Memory B cell (primary cell): ENCODE results near the gene PACS2.
A peak's percentile ranks its signal among the peaks of the same experiment; 100 is the strongest.

Experiments used
- ATAC-seq: fragments of 150-1000 bp; cut with Tn5 transposase; 2 replicates; pipeline ENCODE4 v1.10.0; 2021; ENCODE audit warnings: low read depth, mild to moderate bottlenecking, moderate library complexity
- DNase-seq, 2 donors: peaks; one replicate each; pipeline ENCODE4 v3.0.0; 2022; ENCODE audit warnings: low spot score in 2 of 2
- H3K27ac Mint-ChIP-seq: one replicate; pipeline ENCODE4 v1.8.0; 2022; ENCODE audit warnings: mild to moderate bottlenecking, moderate library complexity, mixed read lengths
- H3K27me3 Mint-ChIP-seq: one replicate; pipeline ENCODE4 v1.8.0; 2022; ENCODE audit warnings: mixed read lengths
- H3K36me3 Mint-ChIP-seq: one replicate; pipeline ENCODE4 v1.8.0; 2022; ENCODE audit warnings: mild to moderate bottlenecking, mixed read lengths
- H3K4me1 Mint-ChIP-seq: one replicate; pipeline ENCODE4 v1.8.0; 2022; ENCODE audit warnings: mixed read lengths
- H3K4me3 Mint-ChIP-seq: one replicate; pipeline ENCODE4 v1.8.0; 2022; ENCODE audit warnings: mild to moderate bottlenecking, moderate library complexity, mixed read lengths
- H3K9me3 Mint-ChIP-seq: one replicate; pipeline ENCODE4 v1.8.0; 2022; ENCODE audit warnings: mixed read lengths

Gene PACS2

DNA sequence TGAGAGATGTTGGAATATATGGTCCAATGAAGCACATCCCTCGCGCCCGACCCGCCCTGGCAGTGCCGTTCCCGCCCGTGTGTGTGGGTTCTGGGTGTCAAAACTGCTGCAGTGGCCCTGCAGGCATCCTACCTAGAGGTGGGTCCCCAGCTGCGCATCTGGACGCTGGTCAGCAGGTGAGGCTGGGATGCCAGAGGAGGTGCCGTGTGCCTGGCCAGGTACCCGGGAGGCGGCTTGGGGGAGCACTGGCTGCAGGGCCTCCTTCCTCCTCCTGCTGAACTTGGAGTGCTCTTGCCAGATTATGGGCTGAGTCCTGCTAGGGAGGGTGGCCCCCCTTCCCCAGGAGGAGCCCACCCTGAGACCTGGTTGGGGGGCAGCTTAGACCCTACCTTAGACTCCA lies 110.3 kb downstream of the PACS2 start:
- H3K4me3 Mint-ChIP-seq = no peak overlapping the region
- no peak overlapping the region for H3K27ac Mint-ChIP-seq

DNA sequence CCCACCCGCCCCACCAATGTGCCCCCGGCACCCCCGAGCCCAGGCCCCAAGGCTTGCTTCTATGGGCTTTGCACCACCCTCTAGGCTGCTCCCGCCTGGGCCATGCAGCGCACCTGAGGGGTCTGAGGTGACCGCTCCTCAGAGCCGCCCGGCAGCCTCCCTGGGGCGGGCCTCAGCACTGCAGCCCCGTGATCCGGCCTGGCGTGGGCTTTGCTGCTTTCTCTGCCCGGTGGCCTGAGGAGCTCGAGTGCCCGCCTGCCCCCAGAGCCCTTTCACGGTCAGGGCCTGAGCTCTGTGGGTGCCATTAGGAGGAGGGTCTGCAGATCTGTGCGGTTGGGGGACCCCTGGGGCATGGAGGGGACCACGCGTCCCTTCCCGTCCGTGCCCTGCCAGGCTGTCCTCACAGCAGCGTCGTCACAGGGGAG lies 111.3 kb downstream of the PACS2 start:
- H3K4me3 Mint-ChIP-seq = no peak overlapping the region
- H3K4me1 Mint-ChIP-seq = peaks cover 22% of the 10 kb centered on the region
- peaks cover 11% of the 10 kb centered on the region for H3K36me3 Mint-ChIP-seq
- H3K9me3 Mint-ChIP-seq = no peaks in the 10 kb centered on the region
- DNase-seq (no peak), ATAC-seq (no peak)
- H3K27me3 Mint-ChIP-seq = no peaks in the 10 kb centered on the region
- no peak overlapping the region for H3K27ac Mint-ChIP-seq

More for the DNA sequence above, 110.3 kb downstream of the PACS2 start:
- DNase-seq (no peak), ATAC-seq (no peak)
- H3K4me1 Mint-ChIP-seq = peaks cover 25% of the 10 kb centered on the region
- no peaks in the 10 kb centered on the region for H3K27me3 Mint-ChIP-seq
- H3K9me3 Mint-ChIP-seq = no peaks in the 10 kb centered on the region
- peaks cover 7% of the 10 kb centered on the region for H3K36me3 Mint-ChIP-seq

GRCh38 chr14:105426416-105427130 lies 112.0 kb downstream of the PACS2 start:
- peaks cover 16% of the 10 kb centered on the region for H3K4me1 Mint-ChIP-seq
- ATAC-seq (no peak), DNase-seq (no peak)
- no peak overlapping the region for H3K27ac Mint-ChIP-seq
- H3K36me3 Mint-ChIP-seq = peaks cover 15% of the 10 kb centered on the region
- H3K9me3 Mint-ChIP-seq = no peaks in the 10 kb centered on the region
- no peaks in the 10 kb centered on the region for H3K27me3 Mint-ChIP-seq
- no peak overlapping the region for H3K4me3 Mint-ChIP-seq

DNA sequence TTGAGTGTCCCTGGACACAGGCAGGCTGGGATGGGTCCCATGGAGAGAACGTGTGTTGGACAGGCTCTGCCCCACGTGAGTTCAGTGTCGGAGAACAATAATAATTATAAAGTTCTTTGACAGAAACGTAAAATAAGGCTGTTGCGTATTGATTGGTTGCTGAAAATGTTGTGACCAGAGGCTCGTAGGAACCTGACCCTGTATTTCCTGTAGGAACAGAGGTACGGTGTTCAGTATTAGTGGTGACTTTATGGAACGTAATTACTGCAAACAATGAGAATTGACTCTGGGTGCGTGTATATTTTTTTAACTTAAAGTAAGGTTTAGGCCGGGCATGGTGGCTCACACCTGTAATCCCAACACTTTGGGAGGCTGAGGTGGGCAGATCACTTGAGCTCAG lies 112.9 kb downstream of the PACS2 start:
- Mint-ChIP-seq H3K27ac (no peak overlapping the region), H3K9me3 (no peaks in the 10 kb centered on the region), H3K4me3 (no peak overlapping the region), H3K27me3 (no peaks in the 10 kb centered on the region), H3K4me1 (peaks cover 10% of the 10 kb centered on the region), H3K36me3 (peaks cover 15% of the 10 kb centered on the region)
- no peak for ATAC-seq
- DNase-seq = no peak

DNA sequence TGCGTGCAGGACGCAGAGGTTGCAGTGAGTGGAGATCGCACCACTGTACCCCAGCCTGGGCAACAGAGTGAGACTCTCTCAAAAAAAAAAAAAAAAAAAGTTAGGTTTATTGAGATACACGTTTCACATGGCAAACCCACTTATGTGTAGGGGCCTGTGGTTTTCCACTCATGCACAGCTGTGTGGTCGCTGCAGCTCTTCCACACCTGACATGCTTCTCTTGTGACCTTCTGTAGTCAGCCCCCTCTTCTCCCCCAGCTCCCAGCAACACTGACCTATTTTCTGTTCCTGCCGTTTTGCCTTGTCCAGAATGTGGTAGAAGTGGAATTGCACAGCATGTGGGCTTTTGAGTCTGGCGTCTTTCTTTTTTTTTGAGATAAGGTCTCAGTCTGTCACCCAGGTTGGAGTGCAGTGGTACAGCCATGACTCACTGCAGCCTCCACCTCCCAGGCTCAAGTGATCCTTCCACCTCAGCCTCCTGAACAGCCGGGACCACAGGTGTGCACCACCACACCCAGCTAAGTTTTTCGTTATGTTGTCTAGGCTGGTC lies 113.5 kb downstream of the PACS2 start:
- H3K36me3 Mint-ChIP-seq = peaks cover 15% of the 10 kb centered on the region
- no peak for ATAC-seq
- H3K9me3 Mint-ChIP-seq = no peaks in the 10 kb centered on the region
- H3K27ac Mint-ChIP-seq = no peak overlapping the region
- peaks cover 6% of the 10 kb centered on the region for H3K4me1 Mint-ChIP-seq
- DNase-seq = no peak
- no peak overlapping the region for H3K4me3 Mint-ChIP-seq
- no peaks in the 10 kb centered on the region for H3K27me3 Mint-ChIP-seq

- DNase-seq (no peak), ATAC-seq (no peak)
- H3K9me3 Mint-ChIP-seq = no peaks in the 10 kb centered on the region
- peaks cover 5% of the 10 kb centered on the region for H3K4me1 Mint-ChIP-seq
- H3K36me3 Mint-ChIP-seq = peaks cover 15% of the 10 kb centered on the region
- H3K27me3 Mint-ChIP-seq = no peaks in the 10 kb centered on the region
- H3K4me3 Mint-ChIP-seq = no peak overlapping the region
- no peak overlapping the region for H3K27ac Mint-ChIP-seq
Observed at GRCh38 chr14:105430042-105430441, 115.5 kb downstream of the PACS2 start.

DNA sequence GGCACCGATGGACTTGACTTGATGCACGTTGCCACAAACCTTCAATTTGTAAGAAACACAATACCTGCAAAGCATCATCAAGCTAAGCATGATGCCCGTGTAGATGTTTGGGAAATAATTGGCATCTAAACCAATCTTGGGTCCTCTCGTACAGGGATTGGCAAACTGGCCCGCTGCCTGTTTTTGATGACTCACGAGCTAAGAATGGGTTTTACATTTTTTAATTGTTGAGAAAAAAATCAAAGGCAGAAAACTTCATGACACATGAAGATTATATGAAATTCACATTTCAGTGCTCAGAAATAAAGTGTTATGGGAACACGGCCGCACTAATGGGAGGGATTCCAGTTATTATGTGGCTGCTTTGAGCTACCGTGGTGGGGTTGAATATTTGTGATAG lies 116.0 kb downstream of the PACS2 start:
- no peaks in the 10 kb centered on the region for H3K9me3 Mint-ChIP-seq
- H3K27ac Mint-ChIP-seq = no peak overlapping the region
- no peaks in the 10 kb centered on the region for H3K27me3 Mint-ChIP-seq
- DNase-seq (no peak), ATAC-seq (no peak)
- H3K4me3 Mint-ChIP-seq = no peak overlapping the region
- peaks cover 5% of the 10 kb centered on the region for H3K4me1 Mint-ChIP-seq
- H3K36me3 Mint-ChIP-seq = peaks cover 15% of the 10 kb centered on the region

DNA sequence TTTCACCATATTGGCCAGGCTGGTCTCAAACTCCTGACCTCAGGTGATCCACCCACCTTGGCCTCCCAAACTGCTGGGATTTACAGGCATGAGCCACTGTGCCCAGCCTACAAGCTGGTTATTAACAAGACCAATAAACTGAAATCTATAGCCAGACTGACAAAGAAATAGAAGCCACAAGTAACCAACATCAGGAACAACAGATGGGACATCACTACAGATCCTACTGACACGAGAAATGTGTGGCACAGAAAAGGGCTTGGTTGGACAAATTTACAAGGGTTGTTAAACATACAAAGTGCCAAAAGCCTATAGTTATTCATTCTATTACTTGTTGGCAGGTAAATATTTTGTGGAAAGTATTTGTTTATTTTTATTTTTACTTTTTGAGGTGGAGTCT lies 116.7 kb downstream of the PACS2 start:
- Mint-ChIP-seq H3K4me3 (no peak overlapping the region), H3K36me3 (peaks cover 13% of the 10 kb centered on the region), H3K27ac (no peak overlapping the region), H3K9me3 (no peaks in the 10 kb centered on the region), H3K27me3 (no peaks in the 10 kb centered on the region), H3K4me1 (peaks cover 7% of the 10 kb centered on the region)
- ATAC-seq (no peak), DNase-seq (no peak)

DNA sequence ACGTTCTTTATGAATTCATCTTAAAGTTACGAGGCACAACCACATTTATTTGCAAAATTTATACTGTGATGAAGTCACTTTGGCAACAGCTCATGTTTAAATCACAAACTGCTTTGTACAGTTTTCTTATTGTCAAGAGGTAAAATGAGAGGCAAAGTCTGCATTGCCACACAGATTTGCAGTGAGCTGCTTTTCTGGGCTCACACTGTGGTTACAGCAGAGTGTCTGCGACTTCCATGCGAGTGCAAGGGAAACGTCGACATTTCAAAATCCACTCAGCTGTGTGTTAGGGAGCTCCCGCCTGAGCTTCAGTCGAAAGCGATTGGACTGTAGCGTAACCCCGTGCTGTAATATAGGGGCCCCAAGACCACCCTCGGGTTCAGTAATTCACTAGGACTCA lies 118.1 kb downstream of the PACS2 start:
- peaks cover 8% of the 10 kb centered on the region for H3K36me3 Mint-ChIP-seq
- DNase-seq (no peak), ATAC-seq (no peak)
- no peak overlapping the region for H3K27ac Mint-ChIP-seq
- H3K4me3 Mint-ChIP-seq = no peak overlapping the region
- H3K4me1 Mint-ChIP-seq = peaks cover 4% of the 10 kb centered on the region
- H3K9me3 Mint-ChIP-seq = no peaks in the 10 kb centered on the region
- no peaks in the 10 kb centered on the region for H3K27me3 Mint-ChIP-seq

DNA sequence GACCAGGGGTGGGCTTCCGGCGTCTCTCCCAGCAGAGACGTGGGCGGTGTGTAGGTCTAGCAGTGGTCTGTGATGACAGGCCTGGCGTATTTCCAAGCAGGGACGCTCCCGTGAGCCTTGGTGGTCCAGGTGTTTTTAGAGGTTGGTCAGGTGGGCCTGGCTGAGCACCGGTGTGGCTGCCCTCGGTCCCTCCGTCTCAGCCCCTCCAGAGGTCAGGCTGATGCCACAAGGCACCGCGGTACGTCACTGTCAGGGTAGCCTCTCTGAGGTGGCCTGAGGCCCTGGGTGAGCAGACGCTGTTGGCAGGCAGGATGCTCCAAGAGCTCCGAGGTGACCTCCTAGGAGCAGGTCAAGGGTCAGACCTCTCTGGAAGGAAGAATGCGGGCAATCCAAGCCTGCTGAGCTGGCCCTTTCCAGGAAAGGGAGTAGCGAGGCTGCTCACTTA lies 118.6 kb downstream of the PACS2 start:
- Mint-ChIP-seq H3K4me3 (no peak overlapping the region), H3K27me3 (no peaks in the 10 kb centered on the region), H3K9me3 (no peaks in the 10 kb centered on the region), H3K27ac (no peak overlapping the region), H3K36me3 (peaks cover 8% of the 10 kb centered on the region), H3K4me1 (peaks cover 4% of the 10 kb centered on the region)
- DNase-seq = no peak
- no peak for ATAC-seq

- ATAC-seq (no peak), DNase-seq (no peak)
- Mint-ChIP-seq H3K36me3 (no peaks in the 10 kb centered on the region), H3K9me3 (no peaks in the 10 kb centered on the region), H3K27ac (no peak overlapping the region), H3K27me3 (no peaks in the 10 kb centered on the region), H3K4me1 (peaks cover 4% of the 10 kb centered on the region), H3K4me3 (no peak overlapping the region)
Observed at GRCh38 chr14:105436402-105436801, 121.9 kb downstream of the PACS2 start.

- DNase-seq (no peak), ATAC-seq (peak; percentile 88)
- no peaks in the 10 kb centered on the region for H3K27me3 Mint-ChIP-seq
- H3K9me3 Mint-ChIP-seq = no peaks in the 10 kb centered on the region
- peak overlapping the region; percentile 65 for H3K27ac Mint-ChIP-seq
- peaks cover 4% of the 10 kb centered on the region for H3K4me1 Mint-ChIP-seq
- H3K4me3 Mint-ChIP-seq = no peak overlapping the region
- H3K36me3 Mint-ChIP-seq = peaks cover 3% of the 10 kb centered on the region
Observed at GRCh38 chr14:105436891-105437722, 122.6 kb downstream of the PACS2 start.

DNA sequence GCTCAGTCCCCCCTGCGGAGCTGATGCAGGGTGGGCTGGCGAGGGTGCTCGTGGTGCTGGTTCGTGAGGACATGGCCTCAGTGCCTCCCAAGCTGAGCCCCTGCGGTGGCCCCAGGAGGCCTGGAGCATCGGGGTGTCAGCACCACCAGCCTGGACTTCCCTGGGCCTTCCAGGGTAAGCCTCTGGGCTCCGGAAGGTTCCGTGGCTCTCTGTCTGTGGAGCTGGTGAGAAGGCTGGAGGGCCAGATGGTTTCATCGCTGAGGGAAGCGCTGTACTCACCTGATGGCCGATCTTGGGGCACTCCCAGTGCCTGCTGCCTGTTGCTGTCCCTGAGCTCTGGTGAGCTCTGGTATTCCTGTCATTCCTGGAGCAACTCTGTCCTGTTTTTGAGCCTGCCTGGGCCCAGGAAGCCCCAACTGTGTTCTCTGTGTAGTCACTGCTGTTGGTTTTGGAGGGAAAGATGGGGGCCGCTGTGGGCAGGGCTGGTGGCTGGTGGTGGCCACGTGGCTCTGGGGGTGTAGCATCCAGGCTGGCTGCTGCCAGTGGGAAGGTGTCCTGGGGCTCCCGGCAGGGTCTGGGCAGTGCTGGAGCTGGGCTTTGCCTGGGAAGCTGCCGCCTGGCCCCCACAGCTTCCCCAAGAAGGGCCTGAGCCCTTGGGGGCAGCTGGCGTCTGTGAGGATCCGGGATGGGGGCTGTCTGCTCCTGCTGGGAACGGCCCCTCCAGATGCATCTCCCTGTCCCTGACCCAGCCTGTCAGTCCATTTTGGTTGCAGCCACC lies 123.4 kb downstream of the PACS2 start:
- DNase-seq (no peak), ATAC-seq (no peak)
- H3K4me1 Mint-ChIP-seq = peaks cover 4% of the 10 kb centered on the region
- H3K4me3 Mint-ChIP-seq = no peak overlapping the region
- H3K9me3 Mint-ChIP-seq = no peaks in the 10 kb centered on the region
- H3K27me3 Mint-ChIP-seq = no peaks in the 10 kb centered on the region
- no peak overlapping the region for H3K27ac Mint-ChIP-seq
- H3K36me3 Mint-ChIP-seq = peaks cover 4% of the 10 kb centered on the region

DNA sequence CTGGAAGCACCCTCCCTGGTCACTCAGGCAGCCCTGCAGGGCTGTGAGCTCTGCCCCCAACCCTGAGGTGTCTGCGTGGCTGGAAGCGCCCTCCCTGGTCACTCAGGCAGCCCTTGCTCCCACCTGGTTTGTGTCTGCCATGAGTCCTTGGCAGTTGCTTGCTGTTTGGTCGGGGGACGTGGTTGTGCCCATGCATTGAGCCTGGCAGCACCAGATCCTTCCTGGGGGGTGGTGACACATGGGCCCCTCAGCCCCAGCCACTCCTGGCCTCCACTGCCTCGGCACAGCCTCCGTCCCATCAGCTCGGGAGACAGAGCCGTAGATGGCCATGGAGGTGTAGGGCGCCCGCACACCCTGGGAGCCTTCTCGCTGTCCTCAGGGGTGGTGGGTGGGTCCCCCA lies 124.6 kb downstream of the PACS2 start:
- peaks cover 4% of the 10 kb centered on the region for H3K4me1 Mint-ChIP-seq
- no peak overlapping the region for H3K27ac Mint-ChIP-seq
- DNase-seq (no peak), ATAC-seq (no peak)
- no peaks in the 10 kb centered on the region for H3K9me3 Mint-ChIP-seq
- H3K27me3 Mint-ChIP-seq = no peaks in the 10 kb centered on the region
- peaks cover 8% of the 10 kb centered on the region for H3K36me3 Mint-ChIP-seq
- H3K4me3 Mint-ChIP-seq = no peak overlapping the region
